Measurements from ENCODE around the gene PIN4. TPM values are rescaled to one million over a fixed set of nuclear protein-coding genes. Genes with fewer than 3 reads are reported as not detected.

Gene PIN4
- total RNA-seq, 1 experiment from 2014 or later: 11.5 TPM

Other genes with a start within 250 kb of the PIN4 start
- gene RTL5, start 49.8 kb upstream of the PIN4 start, total RNA-seq (2021; ENCODE audit: unreplicated experiment): 11.0 TPM
- gene ERCC6L, start 57.3 kb downstream of the PIN4 start, total RNA-seq (2021; ENCODE audit: unreplicated experiment): 17.3 TPM
- gene RPS4X, start 95.5 kb downstream of the PIN4 start, total RNA-seq (2021; ENCODE audit: unreplicated experiment): 704 TPM
- gene CITED1, start 124.2 kb downstream of the PIN4 start, total RNA-seq (2021; ENCODE audit: unreplicated experiment): 0.36 TPM